ENCODE results near the gene HLA-A. TPM values are rescaled to one million over a fixed set of nuclear protein-coding genes. Genes with fewer than 3 reads are reported as not detected.

HLA-A gene
- total and polyA plus RNA-seq, 9 of the 15 experiments (the other 6 are each of a cell fraction or from before 2014, with no cell fraction given), result 0.46 to 3.3 TPM; not detected in 7

DNA sequence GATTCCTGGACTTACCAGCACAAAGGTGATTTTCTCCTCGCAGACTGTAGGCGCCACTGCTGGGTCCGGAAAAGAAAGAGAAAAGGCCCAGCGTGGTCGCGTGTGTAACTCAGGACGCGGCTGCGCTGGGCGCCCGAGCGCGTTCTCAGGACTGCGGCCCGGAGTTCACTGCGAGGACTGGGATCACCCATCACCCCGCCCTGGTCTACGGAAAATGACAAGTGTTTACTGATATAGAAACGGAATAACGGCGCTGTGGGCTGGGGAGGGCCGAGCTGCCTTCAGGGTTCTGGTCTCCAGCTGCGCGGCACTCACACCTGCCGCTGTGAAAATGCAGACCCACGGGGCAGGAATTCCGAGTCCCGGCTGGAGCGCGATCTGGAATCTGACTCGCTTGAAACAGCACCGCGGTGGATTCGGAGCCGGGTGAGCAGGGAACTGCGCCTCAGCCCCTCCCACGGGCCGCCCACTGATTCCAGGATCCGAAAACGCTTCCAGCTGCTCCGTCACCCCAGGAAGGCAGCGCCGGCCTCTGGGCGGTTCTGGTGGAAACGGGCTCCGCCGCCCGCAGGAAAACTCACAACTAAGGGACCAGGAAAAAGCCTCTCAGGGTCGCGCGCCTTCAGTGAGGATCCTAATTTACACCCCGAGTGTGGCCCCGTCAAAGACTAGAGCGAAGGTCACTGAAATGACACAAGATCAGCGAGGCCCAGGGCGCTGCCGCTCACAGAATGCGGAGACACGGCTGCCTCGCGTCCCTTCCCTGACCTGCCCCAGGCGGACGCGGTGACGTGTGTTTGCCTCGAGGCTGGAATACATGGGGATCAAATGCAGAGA is 34.5 kb downstream of the HLA-A start (continued):
- TF ChIP-seq, protein P1, sequence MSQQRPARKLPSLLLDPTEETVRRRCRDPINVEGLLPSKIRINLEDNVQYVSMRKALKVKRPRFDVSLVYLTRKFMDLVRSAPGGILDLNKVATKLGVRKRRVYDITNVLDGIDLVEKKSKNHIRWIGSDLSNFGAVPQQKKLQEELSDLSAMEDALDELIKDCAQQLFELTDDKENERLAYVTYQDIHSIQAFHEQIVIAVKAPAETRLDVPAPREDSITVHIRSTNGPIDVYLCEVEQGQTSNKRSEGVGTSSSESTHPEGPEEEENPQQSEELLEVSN (IDR thresholded peaks at IDR 0.05; ENCODE audit: borderline replicate concordance in 1 of 2, extremely low read depth in 1 of 2, insufficient read depth in 1 of 2, insufficient read length in 1 of 2, low read depth in 1 of 2, low read length in 1 of 2, poor library complexity in 1 of 2, severe bottlenecking in 1 of 2), result peak; percentile 80 to 82
- TF ChIP-seq ZKSCAN8 (CRISPR knock-in tag; IDR thresholded peaks at IDR 0.05), result peak; percentile 83
- no peak for TF ChIP-seq ZBTB1 (CRISPR knock-in tag; IDR thresholded peaks at IDR 0.05; ENCODE audit: borderline replicate concordance, low read depth)
- peak; percentile 43 for TF ChIP-seq TAF1 (IDR thresholded peaks at IDR 0.05; ENCODE audit: control insufficient read depth, extremely low read depth, insufficient read depth, low read length, severe bottlenecking)
- peak; percentile 32 for TF ChIP-seq PHF20 (IDR thresholded peaks at IDR 0.05; ENCODE audit: partially characterized antibody)
- TF ChIP-seq ZNF639 (CRISPR knock-in tag; conservative IDR thresholded peaks at IDR 0.05 in 1 of 2, IDR thresholded peaks at IDR 0.05 in 1 of 2), result peak in 1 of 2 experiments; percentile 70; a peak in 1 of 4 replicates
- TF ChIP-seq TBP (optimal IDR thresholded peaks at IDR 0.05; ENCODE audit: low read depth, low read length), result no peak
- TF ChIP-seq ARID2 (IDR thresholded peaks at IDR 0.05), result peak; percentile 19; the same call in 1 of the 2 replicates
- TF ChIP-seq, protein P2, sequence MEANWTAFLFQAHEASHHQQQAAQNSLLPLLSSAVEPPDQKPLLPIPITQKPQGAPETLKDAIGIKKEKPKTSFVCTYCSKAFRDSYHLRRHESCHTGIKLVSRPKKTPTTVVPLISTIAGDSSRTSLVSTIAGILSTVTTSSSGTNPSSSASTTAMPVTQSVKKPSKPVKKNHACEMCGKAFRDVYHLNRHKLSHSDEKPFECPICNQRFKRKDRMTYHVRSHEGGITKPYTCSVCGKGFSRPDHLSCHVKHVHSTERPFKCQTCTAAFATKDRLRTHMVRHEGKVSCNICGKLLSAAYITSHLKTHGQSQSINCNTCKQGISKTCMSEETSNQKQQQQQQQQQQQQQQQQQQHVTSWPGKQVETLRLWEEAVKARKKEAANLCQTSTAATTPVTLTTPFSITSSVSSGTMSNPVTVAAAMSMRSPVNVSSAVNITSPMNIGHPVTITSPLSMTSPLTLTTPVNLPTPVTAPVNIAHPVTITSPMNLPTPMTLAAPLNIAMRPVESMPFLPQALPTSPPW (CRISPR knock-in tag; IDR thresholded peaks at IDR 0.05), result peak; percentile 51; the same call in 1 of the 2 replicates
- TF ChIP-seq ZSCAN29 (IDR thresholded peaks at IDR 0.05), result peak; percentile 45; the same call in 1 of the 2 replicates
- no peak for TF ChIP-seq STAG1 (CRISPR knock-in tag; IDR thresholded peaks at IDR 0.05; ENCODE audit: borderline replicate concordance)
- peak; percentile 40 for TF ChIP-seq NEUROD1 (IDR thresholded peaks at IDR 0.05; ENCODE audit: borderline replicate concordance, low read depth, low read length, partially characterized antibody)
- TF ChIP-seq, protein P3, sequence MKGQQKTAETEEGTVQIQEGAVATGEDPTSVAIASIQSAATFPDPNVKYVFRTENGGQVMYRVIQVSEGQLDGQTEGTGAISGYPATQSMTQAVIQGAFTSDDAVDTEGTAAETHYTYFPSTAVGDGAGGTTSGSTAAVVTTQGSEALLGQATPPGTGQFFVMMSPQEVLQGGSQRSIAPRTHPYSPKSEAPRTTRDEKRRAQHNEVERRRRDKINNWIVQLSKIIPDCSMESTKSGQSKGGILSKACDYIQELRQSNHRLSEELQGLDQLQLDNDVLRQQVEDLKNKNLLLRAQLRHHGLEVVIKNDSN (CRISPR knock-in tag; IDR thresholded peaks at IDR 0.05), result no peak
- no peak for TF ChIP-seq SMC3 (conservative IDR thresholded peaks at IDR 0.05; ENCODE audit: insufficient read depth, low read depth, low read length)
- TF ChIP-seq BMI1 (IDR thresholded peaks at IDR 0.05; ENCODE audit: low read length), result no peak
- TF ChIP-seq PHF8 (IDR thresholded peaks at IDR 0.05; ENCODE audit: borderline replicate concordance, low read length), result peak; percentile 77
- TF ChIP-seq TEAD2 (tag; IDR thresholded peaks at IDR 0.05), result no peak
- TF ChIP-seq, protein P4, sequence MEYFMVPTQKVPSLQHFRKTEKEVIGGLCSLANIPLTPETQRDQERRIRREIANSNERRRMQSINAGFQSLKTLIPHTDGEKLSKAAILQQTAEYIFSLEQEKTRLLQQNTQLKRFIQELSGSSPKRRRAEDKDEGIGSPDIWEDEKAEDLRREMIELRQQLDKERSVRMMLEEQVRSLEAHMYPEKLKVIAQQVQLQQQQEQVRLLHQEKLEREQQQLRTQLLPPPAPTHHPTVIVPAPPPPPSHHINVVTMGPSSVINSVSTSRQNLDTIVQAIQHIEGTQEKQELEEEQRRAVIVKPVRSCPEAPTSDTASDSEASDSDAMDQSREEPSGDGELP (CRISPR knock-in tag; IDR thresholded peaks at IDR 0.05; ENCODE audit: borderline replicate concordance), result peak; percentile 85
- no peak for TF ChIP-seq TCF3 (CRISPR knock-in tag; IDR thresholded peaks at IDR 0.05)
- 0 out of 2 replicates have a peak, but pooled peaks have one; percentile 38 for TF ChIP-seq BACH1 (tag; IDR thresholded peaks at IDR 0.05)
